GM18861 (cell line): ENCODE measurements around the gene TMEM266.

Experiments used
- ATAC-seq: cut with Tn5 transposase; IDR thresholded peaks from one replicate; pipeline ENCODE4 v1.9.1; 2021; ENCODE audit not compliant: unreplicated experiment

The TMEM266 gene

GRCh38 chr15:76160426-76161152, 100.8 kb downstream of the TMEM266 start:
- no peak for ATAC-seq

GRCh38 chr15:76161153-76162035, 101.6 kb downstream of the TMEM266 start:
- no peak for ATAC-seq

GRCh38 chr15:76162036-76162398, 102.2 kb downstream of the TMEM266 start:
- ATAC-seq: no peak

GRCh38 chr15:76162784-76163456, 103.1 kb downstream of the TMEM266 start:
- ATAC-seq: no peak

GRCh38 chr15:76163457-76164295, 103.9 kb downstream of the TMEM266 start:
- no peak for ATAC-seq

GRCh38 chr15:76164602-76165001, 104.8 kb downstream of the TMEM266 start:
- no peak for ATAC-seq

- ATAC-seq: no peak
Measured at GRCh38 chr15:76165951-76166350, 106.2 kb downstream of the TMEM266 start.

- no peak for ATAC-seq
Measured at GRCh38 chr15:76168237-76168984, 108.6 kb downstream of the TMEM266 start.

GRCh38 chr15:76169018-76169417, 109.2 kb downstream of the TMEM266 start:
- ATAC-seq: no peak

GRCh38 chr15:76169911-76170800, 110.4 kb downstream of the TMEM266 start:
- ATAC-seq: no peak

- no peak for ATAC-seq
Measured at GRCh38 chr15:76172782-76173181, 113.0 kb downstream of the TMEM266 start.

- ATAC-seq: no peak
Measured at GRCh38 chr15:76173317-76173834, 113.6 kb downstream of the TMEM266 start.

GRCh38 chr15:76174654-76175053, 114.9 kb downstream of the TMEM266 start:
- ATAC-seq: no peak

GRCh38 chr15:76175442-76175841, 115.7 kb downstream of the TMEM266 start:
- ATAC-seq: no peak

- no peak for ATAC-seq
Measured at GRCh38 chr15:76176059-76176458, 116.3 kb downstream of the TMEM266 start.

- no peak for ATAC-seq
Measured at GRCh38 chr15:76176487-76177085, 116.8 kb downstream of the TMEM266 start.

GRCh38 chr15:76177491-76178040, 117.8 kb downstream of the TMEM266 start:
- no peak for ATAC-seq
